Cardiac muscle cell (in vitro differentiated cells and primary cell): ENCODE measurements around the gene SRF. TPM values are rescaled to one million over a fixed set of nuclear protein-coding genes. Genes with fewer than 3 reads are reported as not detected.

Experiments
- DNase-seq, 2 donors: peaks; one replicate each; pipeline versions ENCODE4 v3.0.0 to v3.0.0-alpha.2; 2010 to 2017; ENCODE audit warnings: low read depth in 1 of 2, low spot score in 1 of 2
- H3K27ac ChIP-seq: fragments of 200-600 bp; sonication (generic); 2 replicates; pipeline ENCODE4 v1.5.1; 2016
- H3K27me3 ChIP-seq: fragments of 200-600 bp; sonication (generic); 2 replicates; pipeline ENCODE4 v1.6.0; 2016; ENCODE audit warnings: control low read depth
- H3K36me3 ChIP-seq: fragments of 200-600 bp; sonication (generic); 2 replicates; pipeline ENCODE4 v1.5.1; 2016; ENCODE audit warnings: control low read depth
- H3K4me1 ChIP-seq: fragments of 200-600 bp; sonication (generic); 2 replicates; pipeline ENCODE4 v1.8.1; 2017; ENCODE audit warnings: low read depth, mild to moderate bottlenecking, mixed run types
- H3K4me3 ChIP-seq: fragments of 200-600 bp; sonication (generic); 2 replicates; pipeline ENCODE4 v1.5.1; 2016; ENCODE audit warnings: mild to moderate bottlenecking
- H3K9me3 ChIP-seq: fragments of 200-600 bp; sonication (generic); 2 replicates; pipeline ENCODE4 v1.5.1; 2017; ENCODE audit warnings: low read depth, mild to moderate bottlenecking, control low read depth
- polyA plus RNA-seq: library from polyadenylated mRNA; unstranded; fragments of >200 nt; fragmentation: Nextera tagmentation; extraction: Ambion mirVana; gene quantifications from 2 replicates; pipeline ENCODE4 v1.2.1, GENCODE V29; 2016
- total RNA-seq: library from RNA; depleted of rRNA; stranded (reverse); fragments of >200 nt; gene quantifications from 2 replicates; pipeline ENCODE4 v1.2.3, GENCODE V29; 2016
- TF ChIP-seq, protein P1 (sequence below): IDR thresholded peaks from 2 replicates; pipeline ENCODE4 v1.5.1; 2012; ENCODE audit warnings: low read depth, mild to moderate bottlenecking, low read length

Gene SRF
- total and polyA plus RNA-seq, 2 experiments from 2014 or later: 10.2 to 76.8 TPM

DNA sequence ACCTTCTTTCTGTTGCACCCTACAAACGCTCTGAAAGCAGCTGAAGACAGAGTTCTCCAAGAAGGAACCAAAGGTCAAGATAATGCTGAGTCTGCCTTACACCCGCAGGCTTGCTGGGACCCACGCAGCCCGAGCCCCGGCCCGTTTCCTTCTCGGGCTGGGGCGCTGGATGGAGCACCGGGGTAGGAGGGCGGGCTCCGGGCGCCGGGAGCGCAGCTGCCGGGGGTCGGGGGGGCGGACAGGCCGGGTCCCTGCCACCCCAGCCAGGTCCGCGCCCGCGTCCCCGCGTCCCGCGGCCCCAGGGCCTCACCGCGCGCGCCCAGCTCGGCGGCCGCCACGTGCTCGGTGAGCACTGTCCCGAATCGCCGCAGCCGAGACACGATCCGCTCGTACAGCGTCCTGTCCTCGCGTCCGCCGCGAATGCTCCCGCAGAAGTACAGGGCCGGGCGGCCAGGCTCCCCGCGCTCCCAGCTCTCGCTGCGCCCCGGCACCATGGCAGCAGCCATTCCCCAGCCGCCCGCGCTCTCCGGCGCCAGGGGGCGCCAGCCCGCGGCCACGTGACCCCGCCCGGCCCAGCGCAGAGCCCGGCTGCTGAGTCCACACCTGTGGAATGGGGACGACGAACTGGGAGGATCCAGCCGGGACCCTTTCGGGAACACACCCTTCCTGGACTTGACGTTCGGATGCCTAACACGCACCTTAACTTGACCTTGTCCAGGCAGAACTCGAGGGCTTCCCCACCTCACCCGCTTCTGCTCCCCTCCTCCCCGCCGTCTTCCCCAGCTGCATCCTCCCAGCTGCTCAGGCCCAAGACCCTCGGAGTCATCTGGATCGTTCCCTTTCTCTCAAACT lies 58.1 kb downstream of the SRF start, which contains the start of gene DNPH1:
Gene DNPH1, minus strand, starts transcription at position 531 of the 852 bp plus-strand sequence. Its CDS starts 25 bp downstream, at position 506.
- H3K36me3 ChIP-seq: no peaks in the 10 kb centered on the region
- TF ChIP-seq, protein P1, sequence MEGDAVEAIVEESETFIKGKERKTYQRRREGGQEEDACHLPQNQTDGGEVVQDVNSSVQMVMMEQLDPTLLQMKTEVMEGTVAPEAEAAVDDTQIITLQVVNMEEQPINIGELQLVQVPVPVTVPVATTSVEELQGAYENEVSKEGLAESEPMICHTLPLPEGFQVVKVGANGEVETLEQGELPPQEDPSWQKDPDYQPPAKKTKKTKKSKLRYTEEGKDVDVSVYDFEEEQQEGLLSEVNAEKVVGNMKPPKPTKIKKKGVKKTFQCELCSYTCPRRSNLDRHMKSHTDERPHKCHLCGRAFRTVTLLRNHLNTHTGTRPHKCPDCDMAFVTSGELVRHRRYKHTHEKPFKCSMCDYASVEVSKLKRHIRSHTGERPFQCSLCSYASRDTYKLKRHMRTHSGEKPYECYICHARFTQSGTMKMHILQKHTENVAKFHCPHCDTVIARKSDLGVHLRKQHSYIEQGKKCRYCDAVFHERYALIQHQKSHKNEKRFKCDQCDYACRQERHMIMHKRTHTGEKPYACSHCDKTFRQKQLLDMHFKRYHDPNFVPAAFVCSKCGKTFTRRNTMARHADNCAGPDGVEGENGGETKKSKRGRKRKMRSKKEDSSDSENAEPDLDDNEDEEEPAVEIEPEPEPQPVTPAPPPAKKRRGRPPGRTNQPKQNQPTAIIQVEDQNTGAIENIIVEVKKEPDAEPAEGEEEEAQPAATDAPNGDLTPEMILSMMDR: peak; percentile 76
- DNase-seq: peak; percentile 75 to 84
- H3K27me3 ChIP-seq: peaks cover 15% of the 10 kb centered on the region
- H3K4me3 ChIP-seq: peak within 1 kb of the TSS; percentile 38
- H3K4me1 ChIP-seq: no peaks in the 10 kb centered on the region
- H3K27ac ChIP-seq: no peak within 1 kb of the TSS
- H3K9me3 ChIP-seq: no peaks in the 10 kb centered on the region

DNA sequence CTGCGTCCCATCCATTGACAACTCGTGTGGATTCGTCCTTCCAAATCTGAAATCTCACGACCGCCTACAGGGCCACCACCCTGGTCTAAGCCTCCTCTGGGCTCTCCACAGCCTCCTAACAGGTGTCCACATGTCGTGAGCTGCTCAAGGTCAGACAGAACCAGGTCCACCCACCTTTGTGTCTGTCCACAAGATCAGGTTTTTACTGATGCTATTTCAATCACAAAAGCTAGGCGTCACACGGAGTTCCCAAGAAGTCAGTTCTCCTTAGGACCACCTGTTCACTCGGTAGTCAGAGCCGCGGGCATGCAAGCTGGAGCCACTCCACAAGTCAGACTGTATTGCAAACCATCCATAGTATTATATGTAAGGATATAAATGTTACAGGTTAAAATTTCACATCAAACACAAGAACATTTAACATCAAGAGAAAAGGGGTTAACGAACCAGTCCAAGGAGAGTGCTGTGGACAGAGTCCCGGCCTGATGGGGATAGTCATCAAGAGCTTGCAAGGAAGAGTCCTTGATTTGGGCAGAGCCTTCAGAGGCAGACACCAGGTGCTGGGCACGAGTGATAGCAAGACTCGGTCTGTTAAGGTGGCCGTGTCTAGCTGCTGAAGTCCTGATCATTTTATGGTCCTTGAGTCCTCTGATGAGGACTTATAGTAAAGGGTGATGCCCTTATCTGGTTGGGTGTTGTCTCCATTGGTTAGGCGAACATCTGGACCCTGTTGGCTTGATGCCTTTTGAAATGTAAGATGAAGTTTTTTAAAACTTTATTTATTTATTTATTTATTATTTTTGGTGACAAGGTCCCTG lies 58.9 kb downstream of the SRF start:
- TF ChIP-seq, protein P1: no peak
- Histone ChIP-seq H3K27me3 (peaks cover 15% of the 10 kb centered on the region), H3K36me3 (no peaks in the 10 kb centered on the region), H3K4me3 (no peak overlapping the region), H3K9me3 (no peaks in the 10 kb centered on the region), H3K27ac (no peak overlapping the region), H3K4me1 (no peaks in the 10 kb centered on the region)
- no peak for DNase-seq

DNA sequence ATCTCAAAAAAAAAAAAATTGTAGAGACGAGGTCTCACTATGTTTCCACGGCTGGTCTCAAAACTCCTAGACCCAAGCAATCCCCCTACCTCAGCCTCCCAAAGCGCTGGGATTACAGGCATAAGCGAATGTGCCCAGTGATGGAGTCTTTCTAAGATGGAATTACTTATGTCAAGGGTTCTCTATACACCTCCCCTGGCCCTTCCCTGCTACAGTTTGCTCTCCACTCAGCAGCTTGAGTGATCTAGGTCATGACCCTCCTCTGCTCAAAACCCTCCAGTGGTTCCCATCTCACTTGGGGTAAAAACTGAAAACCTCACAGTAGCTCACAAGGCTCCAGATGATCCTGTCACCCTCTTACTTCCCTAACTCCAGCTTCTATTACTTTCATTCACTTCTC lies 60.0 kb downstream of the SRF start:
- no peak overlapping the region for H3K27ac ChIP-seq
- H3K27me3 ChIP-seq: peaks cover 15% of the 10 kb centered on the region
- no peak overlapping the region for H3K4me3 ChIP-seq
- no peak for DNase-seq
- TF ChIP-seq, protein P1: no peak
- no peaks in the 10 kb centered on the region for H3K4me1 ChIP-seq
- H3K9me3 ChIP-seq: no peaks in the 10 kb centered on the region
- no peaks in the 10 kb centered on the region for H3K36me3 ChIP-seq

Other genes starting within 250 kb of the SRF start
- gene CNPY3, start 241.8 kb upstream of the SRF start, total RNA-seq: 73.0 and 78.1 TPM in 2 replicates
- gene CNPY3, start 241.8 kb upstream of the SRF start, polyA plus RNA-seq: 70.7 and 89.9 TPM in 2 replicates
- 0.21 and 0.25 TPM in 2 replicates for gene GNMT, start 210.5 kb upstream of the SRF start, total RNA-seq
- 0.21 and 1.3 TPM in 2 replicates for gene GNMT, start 210.5 kb upstream of the SRF start, polyA plus RNA-seq
- gene PEX6, start 192.1 kb upstream of the SRF start, total RNA-seq: 40.9 and 52.0 TPM in 2 replicates
- 21.3 and 29.7 TPM in 2 replicates for gene PEX6, start 192.1 kb upstream of the SRF start, polyA plus RNA-seq
- gene PPP2R5D, start 186.7 kb upstream of the SRF start, total RNA-seq: 58.2 and 70.0 TPM in 2 replicates
- 48.8 and 74.4 TPM in 2 replicates for gene PPP2R5D, start 186.7 kb upstream of the SRF start, polyA plus RNA-seq
- gene MEA1, start 157.3 kb upstream of the SRF start, total RNA-seq: 98.8 and 125 TPM in 2 replicates
- 173 and 227 TPM in 2 replicates for gene MEA1, start 157.3 kb upstream of the SRF start, polyA plus RNA-seq
- 264 and 334 TPM in 2 replicates for gene KLHDC3, start 157.0 kb upstream of the SRF start, total RNA-seq
- gene KLHDC3, start 157.0 kb upstream of the SRF start, polyA plus RNA-seq: 343 and 472 TPM in 2 replicates
- gene RRP36, start 149.6 kb upstream of the SRF start, total RNA-seq: 67.3 and 108 TPM in 2 replicates
- 63.8 and 77.1 TPM in 2 replicates for gene RRP36, start 149.6 kb upstream of the SRF start, polyA plus RNA-seq
- 43.5 and 65.8 TPM in 2 replicates for gene CUL7, start 117.4 kb upstream of the SRF start, total RNA-seq
- 33.1 and 44.9 TPM in 2 replicates for gene CUL7, start 117.4 kb upstream of the SRF start, polyA plus RNA-seq
- 49.1 and 76.8 TPM in 2 replicates for gene MRPL2, start 111.8 kb upstream of the SRF start, total RNA-seq
- 148 and 188 TPM in 2 replicates for gene MRPL2, start 111.8 kb upstream of the SRF start, polyA plus RNA-seq
- gene KLC4, start 111.6 kb upstream of the SRF start, total RNA-seq: 44.3 and 57.2 TPM in 2 replicates
- gene KLC4, start 111.6 kb upstream of the SRF start, polyA plus RNA-seq: 38.4 and 60.5 TPM in 2 replicates
- gene PTK7, start 95.0 kb upstream of the SRF start, total RNA-seq: 103 and 115 TPM in 2 replicates
- 75.8 and 88.0 TPM in 2 replicates for gene PTK7, start 95.0 kb upstream of the SRF start, polyA plus RNA-seq
- gene CUL9, start 10.9 kb downstream of the SRF start, total RNA-seq: 34.8 and 76.0 TPM in 2 replicates
- 29.0 and 44.2 TPM in 2 replicates for gene CUL9, start 10.9 kb downstream of the SRF start, polyA plus RNA-seq
- gene DNPH1, start 58.2 kb downstream of the SRF start, total RNA-seq: 111 and 176 TPM in 2 replicates
- 138 and 209 TPM in 2 replicates for gene DNPH1, start 58.2 kb downstream of the SRF start, polyA plus RNA-seq
- 0.60 and 1.0 TPM in 2 replicates for gene TTBK1, start 72.2 kb downstream of the SRF start, total RNA-seq
- gene TTBK1, start 72.2 kb downstream of the SRF start, polyA plus RNA-seq: 0.15 and 0.17 TPM in 2 replicates
- not detected in 2 replicates for gene SLC22A7, start 127.0 kb downstream of the SRF start, total RNA-seq
- 0.51 TPM in 1 of 2 replicates, not detected in the other for gene SLC22A7, start 127.0 kb downstream of the SRF start, polyA plus RNA-seq
- 1.4 and 5.2 TPM in 2 replicates for gene CRIP3, start 137.6 kb downstream of the SRF start, total RNA-seq
- gene CRIP3, start 137.6 kb downstream of the SRF start, polyA plus RNA-seq: 3.6 and 3.8 TPM in 2 replicates
- gene ZNF318, start 198.4 kb downstream of the SRF start, total RNA-seq: 14.8 and 27.2 TPM in 2 replicates
- 16.2 and 22.9 TPM in 2 replicates for gene ZNF318, start 198.4 kb downstream of the SRF start, polyA plus RNA-seq